Mesothelial cell of epicardium (in vitro differentiated cells): Measurements from ENCODE around the gene ACTA1. TPM values are rescaled to one million over a fixed set of nuclear protein-coding genes. Genes with fewer than 3 reads are reported as not detected.
"Not testable (repeated sequence)": the region's sequence is repeated elsewhere in the genome, so short reads cannot be mapped to it uniquely, and the experiment has no call there.

ENCODE experiments used
- DNase-seq, 2 experiments: peaks; one replicate each; pipeline ENCODE4 v3.0.0; 2021; ENCODE audit warnings: low spot score in 2 of 2; ENCODE audit not compliant: unreplicated experiment in 2 of 2
- H3K27ac Mint-ChIP-seq: 2 replicates; pipeline ENCODE4 v1.8.0; 2021; ENCODE audit warnings: mixed read lengths
- H3K27me3 Mint-ChIP-seq: 2 replicates; pipeline ENCODE4 v1.8.0; 2021; ENCODE audit warnings: low read depth, mixed read lengths
- H3K36me3 Mint-ChIP-seq: 2 replicates; pipeline ENCODE4 v1.8.0; 2021; ENCODE audit warnings: mixed read lengths
- H3K4me1 Mint-ChIP-seq: 2 replicates; pipeline ENCODE4 v1.8.0; 2021; ENCODE audit warnings: mixed read lengths
- H3K4me3 Mint-ChIP-seq: 2 replicates; pipeline ENCODE4 v1.8.0; 2021; ENCODE audit warnings: mild to moderate bottlenecking, moderate library complexity, mixed read lengths
- H3K9me3 Mint-ChIP-seq: 2 replicates; pipeline ENCODE4 v1.8.0; 2021; ENCODE audit warnings: mixed read lengths
- CTCF ChIP-seq: fragments of 200-600 bp; sonication (generic); IDR thresholded peaks from one replicate; pipeline ENCODE4 v1.5.0; 2021; ENCODE audit warnings: antibody characterized with exemption; ENCODE audit not compliant: unreplicated experiment
- total RNA-seq: library from RNA; stranded (reverse); gene quantifications from 3 replicates; pipeline ENCODE4 v1.2.1, GENCODE V29; 2021

Gene ACTA1
- 3.6 to 4.1 TPM (median 3.9 TPM) in 3 replicates for total RNA-seq

GRCh38 chr1:229434005-229434640 lies at the start of gene ACTA1:
Gene ACTA1, minus strand, starts transcription at chr1:229434094. Its CDS starts 979 bp downstream, at chr1:229433115.
- peaks cover 5% of the 10 kb centered on the region for H3K36me3 Mint-ChIP-seq
- no peak for TF ChIP-seq CTCF
- no peak within 1 kb of the TSS for H3K27ac Mint-ChIP-seq
- peak within 1 kb of the TSS; percentile 59 for H3K4me3 Mint-ChIP-seq
- peaks cover 79% of the 10 kb centered on the region for H3K27me3 Mint-ChIP-seq
- H3K9me3 Mint-ChIP-seq: no peaks in the 10 kb centered on the region
- H3K4me1 Mint-ChIP-seq: peaks cover 10% of the 10 kb centered on the region
- DNase-seq: no peak

GRCh38 chr1:229482511-229482910 lies 48.6 kb upstream of the ACTA1 start:
- Mint-ChIP-seq H3K27ac (peak overlapping the region; percentile 5), H3K36me3 (peaks cover 47% of the 10 kb centered on the region)
- DNase-seq: no peak

GRCh38 chr1:229480495-229480894 lies 46.6 kb upstream of the ACTA1 start:
- H3K4me1 Mint-ChIP-seq: no peaks in the 10 kb centered on the region
- H3K27me3 Mint-ChIP-seq: no peaks in the 10 kb centered on the region
- no peaks in the 10 kb centered on the region for H3K9me3 Mint-ChIP-seq
- H3K36me3 Mint-ChIP-seq: peaks cover 44% of the 10 kb centered on the region
- no peak overlapping the region for H3K27ac Mint-ChIP-seq
- no peak for TF ChIP-seq CTCF
- DNase-seq: no peak
- no peak overlapping the region for H3K4me3 Mint-ChIP-seq

More at GRCh38 chr1:229482511-229482910, 48.6 kb upstream of the ACTA1 start:
- no peaks in the 10 kb centered on the region for H3K4me1 Mint-ChIP-seq
- H3K27me3 Mint-ChIP-seq: no peaks in the 10 kb centered on the region
- H3K4me3 Mint-ChIP-seq: no peak overlapping the region
- no peak for TF ChIP-seq CTCF
- no peaks in the 10 kb centered on the region for H3K9me3 Mint-ChIP-seq

GRCh38 chr1:229479660-229480399 lies 45.9 kb upstream of the ACTA1 start:
- H3K36me3 Mint-ChIP-seq: peaks cover 43% of the 10 kb centered on the region
- no peak overlapping the region for H3K27ac Mint-ChIP-seq
- no peak overlapping the region for H3K4me3 Mint-ChIP-seq
- no peak for DNase-seq
- no peaks in the 10 kb centered on the region for H3K9me3 Mint-ChIP-seq
- no peak for TF ChIP-seq CTCF
- H3K4me1 Mint-ChIP-seq: no peaks in the 10 kb centered on the region
- H3K27me3 Mint-ChIP-seq: no peaks in the 10 kb centered on the region

- Mint-ChIP-seq H3K9me3 (no peaks in the 10 kb centered on the region), H3K27me3 (no peaks in the 10 kb centered on the region), H3K4me1 (no peaks in the 10 kb centered on the region), H3K4me3 (no peak overlapping the region), H3K27ac (no peak overlapping the region), H3K36me3 (peaks cover 44% of the 10 kb centered on the region)
- TF ChIP-seq CTCF: no peak
- DNase-seq: no peak
Observed at GRCh38 chr1:229478852-229479251, 45.0 kb upstream of the ACTA1 start.

- not testable (repeated sequence) for DNase-seq, H3K27me3 Mint-ChIP-seq
- peaks cover 39% of the 10 kb centered on the region for H3K36me3 Mint-ChIP-seq
Observed at GRCh38 chr1:229475859-229476258, 42.0 kb upstream of the ACTA1 start.

More at GRCh38 chr1:229475859-229476258, 42.0 kb upstream of the ACTA1 start:
- not testable (repeated sequence) for H3K27ac Mint-ChIP-seq, H3K4me1 Mint-ChIP-seq, H3K4me3 Mint-ChIP-seq, H3K9me3 Mint-ChIP-seq
